ENCODE measurements around the gene BOK. TPM values are rescaled to one million over a fixed set of nuclear protein-coding genes. Genes with fewer than 3 reads are reported as not detected.

BOK gene
- total and polyA plus RNA-seq, 2 of the 13 experiments (the other 11 are each of a cell fraction or from before 2014, with no cell fraction given) = 35.5 to 39.2 TPM

DNA sequence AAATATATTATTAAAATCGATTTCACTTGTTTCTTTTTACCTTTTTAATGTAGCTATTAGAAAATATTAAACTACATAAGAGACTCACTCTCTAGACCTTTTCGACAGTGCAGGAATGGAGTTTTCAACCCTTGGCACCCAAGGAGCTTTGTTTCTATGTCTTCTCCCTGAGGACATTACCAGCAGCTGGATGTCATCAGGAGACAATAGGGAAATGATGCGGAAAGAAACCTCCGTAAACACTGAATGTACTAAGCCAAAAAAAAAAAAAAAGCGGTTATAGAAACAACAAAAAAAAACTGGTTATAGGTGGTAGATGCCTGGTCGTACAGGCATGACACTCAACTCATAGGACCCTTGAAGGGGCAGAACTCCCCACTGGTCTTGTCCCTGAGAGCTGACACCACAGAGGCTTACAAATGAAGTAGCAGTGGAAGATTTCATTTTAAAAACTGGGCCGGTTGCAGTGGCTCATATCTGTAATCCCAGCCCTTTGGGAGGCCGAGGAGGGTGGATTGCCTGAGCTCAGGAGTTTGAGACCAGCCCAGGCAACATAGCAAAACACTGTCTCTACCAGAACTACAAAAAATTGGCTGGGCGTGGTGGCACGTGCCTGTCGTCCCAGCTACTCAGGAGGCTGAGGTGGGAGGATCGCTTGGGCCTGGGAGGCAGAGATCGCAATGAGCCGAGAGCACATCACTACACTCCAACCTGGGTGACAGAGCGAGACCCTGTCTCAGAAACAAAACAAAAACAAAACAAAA, 54.7 kb downstream of the BOK start:
- ATAC-seq (no peak), DNase-seq (ENCODE audit: low spot score) (no peak), FAIRE-seq (no peak)
- H3K9ac ChIP-seq (ENCODE audit: insufficient read depth, low read depth, low read length) = no peak overlapping the region
- no peaks in the 10 kb centered on the region for H4K20me1 ChIP-seq (ENCODE audit: insufficient read depth, low read length)
- no peak overlapping the region for H3K4me2 ChIP-seq (ENCODE audit: low read depth, low read length)
- intact Hi-C loops (cut with micrococcal nuclease; ENCODE audit: unreplicated experiment) = no loop called here
- no peak overlapping the region for H3K27ac ChIP-seq (ENCODE audit: extremely low read length, insufficient read depth, low read length)
- H3K4me1 ChIP-seq (ENCODE audit: insufficient read depth, low read length) = peaks cover 32% of the 10 kb centered on the region
- no TSS peak for BruUV-seq (replicated peaks)
- no peak for TF ChIP-seq ZNF329 (CRISPR knock-in tag; IDR thresholded peaks at IDR 0.05; ENCODE audit: low read depth)
- no peak for TF ChIP-seq ZNF30 (CRISPR knock-in tag; IDR thresholded peaks at IDR 0.05)
- TF ChIP-seq PHF5A (CRISPR knock-in tag; IDR thresholded peaks at IDR 0.05; ENCODE audit: low read depth, unreplicated experiment) = no peak
- TF ChIP-seq ZBTB38 (CRISPR knock-in tag; IDR thresholded peaks at IDR 0.05) = no peak
- TF ChIP-seq CEBPG (CRISPR knock-in tag; IDR thresholded peaks at IDR 0.05) = no peak
- in situ Hi-C loops (cut with HindIII; ENCODE audit: extremely low pct_ligation_motif_present, low pct_unique_long_range_greater_than_20kb) = no loop called here
- no peaks in the 10 kb centered on the region; a peak in 1 of 5 replicates for H3K27me3 ChIP-seq (ENCODE audit: control insufficient read depth in 1 of 2, insufficient read depth in 2 of 2, low read length in 2 of 2)
- CTCF ChIA-PET (ENCODE audit: low intra/inter-chr PET ratio, low total read pairs) = no interaction called here
- H3K79me2 ChIP-seq (ENCODE audit: insufficient read depth, low read length) = peaks cover 75% of the 10 kb centered on the region
- POLR2A ChIA-PET = interaction anchor here (0.7 kb wide), 1 partner anchor 9 kb away, joined by 3 read pairs; no protein-coding TSS in a partner anchor
- 90% methylated on average over 15 of the region's 15 CpGs for whole genome bisulfite sequencing (ENCODE audit: low lambda C conversion rate)
- H2AFZ ChIP-seq (ENCODE audit: low read length) = no peak overlapping the region
- no peak overlapping the region for H3K4me3 ChIP-seq (replicated peaks in 1 of 3; ENCODE audit: insufficient read depth in 1 of 3, low read depth in 2 of 3, low read length in 3 of 3)
- no peaks in the 10 kb centered on the region for H3K9me3 ChIP-seq (ENCODE audit: low read length)
- peaks cover 12 to 38% of the 10 kb centered on the region in 2 experiments for H3K36me3 ChIP-seq (replicated peaks in 1 of 2; ENCODE audit: control insufficient read depth in 1 of 2, insufficient read depth in 2 of 2, low read length in 2 of 2)

GRCh38 chr2:241615041-241615440, 56.5 kb downstream of the BOK start:
- TF ChIP-seq RELA (CRISPR knock-in tag; IDR thresholded peaks at IDR 0.05) = no peak
- no peak for TF ChIP-seq KDM3A (CRISPR knock-in tag; IDR thresholded peaks at IDR 0.05; ENCODE audit: low read depth)
- no peak for TF ChIP-seq HNF4A (CRISPR knock-in tag; IDR thresholded peaks at IDR 0.05)
- TF ChIP-seq ZFP36L2 (CRISPR knock-in tag; IDR thresholded peaks at IDR 0.05) = no peak
- TF ChIP-seq RBFOX2 (IDR thresholded peaks at IDR 0.05; ENCODE audit: low read depth, low read length) = no peak
- DNase-seq (ENCODE audit: low spot score) = no peak
- Histone ChIP-seq H3K4me3 (replicated peaks in 1 of 3; ENCODE audit: insufficient read depth in 1 of 3, low read depth in 2 of 3, low read length in 3 of 3) (no peak overlapping the region), H3K9me3 (ENCODE audit: low read length) (no peaks in the 10 kb centered on the region), H3K27ac (ENCODE audit: extremely low read length, insufficient read depth, low read length) (no peak overlapping the region), H3K4me2 (ENCODE audit: low read depth, low read length) (no peak overlapping the region), H4K20me1 (ENCODE audit: insufficient read depth, low read length) (no peaks in the 10 kb centered on the region), H3K79me2 (ENCODE audit: insufficient read depth, low read length) (peaks cover 75% of the 10 kb centered on the region), H3K27me3 (ENCODE audit: control insufficient read depth in 1 of 2, insufficient read depth in 2 of 2, low read length in 2 of 2) (no peaks in the 10 kb centered on the region; a peak in 1 of 5 replicates), H2AFZ (ENCODE audit: low read length) (no peak overlapping the region), H3K36me3 (replicated peaks in 1 of 2; ENCODE audit: control insufficient read depth in 1 of 2, insufficient read depth in 2 of 2, low read length in 2 of 2) (peaks cover 19 to 46% of the 10 kb centered on the region in 2 experiments), H3K9ac (ENCODE audit: insufficient read depth, low read depth, low read length) (no peak overlapping the region), H3K4me1 (ENCODE audit: insufficient read depth, low read length) (peaks cover 21% of the 10 kb centered on the region)
- POLR2A ChIA-PET = no interaction called here
- intact Hi-C loops (cut with micrococcal nuclease; ENCODE audit: unreplicated experiment) (no loop called here), in situ Hi-C loops (cut with HindIII; ENCODE audit: extremely low pct_ligation_motif_present, low pct_unique_long_range_greater_than_20kb) (no loop called here)
- no peak for ATAC-seq
- CTCF ChIA-PET (ENCODE audit: low intra/inter-chr PET ratio, low total read pairs) = no interaction called here
- no peak for FAIRE-seq
- no TSS peak for BruUV-seq (replicated peaks)
- 91% methylated on average over 11 of the region's 11 CpGs for WGBS (ENCODE audit: low lambda C conversion rate)
